22Rv1 (cell line): ENCODE results near the gene SPSB3.

Experiments used
- ZFX ChIP-seq: fragments of 450-650 bp; IDR thresholded peaks from 2 replicates; pipeline ENCODE4 v1.6.1; 2017; ENCODE audit warnings: antibody characterized with exemption, borderline replicate concordance
- TF ChIP-seq, protein P1 (sequence below): fragments of 450-650 bp; IDR thresholded peaks from 2 replicates; pipeline ENCODE4 v1.5.1; 2017; ENCODE audit warnings: mild to moderate bottlenecking

DNA sequence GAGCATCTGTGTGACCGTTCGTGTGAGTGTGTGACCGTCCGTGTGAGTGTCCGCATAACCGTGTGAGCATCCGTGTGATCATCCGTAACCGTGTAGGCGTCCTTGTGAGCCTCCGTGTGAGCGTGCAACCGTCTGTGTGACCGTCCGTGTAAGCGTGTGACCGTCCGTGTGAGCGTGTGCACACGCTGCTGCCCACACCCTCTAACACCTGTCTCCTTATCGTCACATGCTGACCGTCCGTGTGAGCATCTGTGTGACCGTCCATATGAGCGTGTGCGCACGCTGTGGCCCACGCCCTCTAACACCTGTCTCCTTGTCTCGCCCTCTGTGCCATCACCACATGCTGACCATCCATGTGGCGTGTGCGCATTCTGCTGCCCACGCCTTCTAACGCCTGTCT lies 42.1 kb downstream of the SPSB3 start:
- TF ChIP-seq, protein P1, sequence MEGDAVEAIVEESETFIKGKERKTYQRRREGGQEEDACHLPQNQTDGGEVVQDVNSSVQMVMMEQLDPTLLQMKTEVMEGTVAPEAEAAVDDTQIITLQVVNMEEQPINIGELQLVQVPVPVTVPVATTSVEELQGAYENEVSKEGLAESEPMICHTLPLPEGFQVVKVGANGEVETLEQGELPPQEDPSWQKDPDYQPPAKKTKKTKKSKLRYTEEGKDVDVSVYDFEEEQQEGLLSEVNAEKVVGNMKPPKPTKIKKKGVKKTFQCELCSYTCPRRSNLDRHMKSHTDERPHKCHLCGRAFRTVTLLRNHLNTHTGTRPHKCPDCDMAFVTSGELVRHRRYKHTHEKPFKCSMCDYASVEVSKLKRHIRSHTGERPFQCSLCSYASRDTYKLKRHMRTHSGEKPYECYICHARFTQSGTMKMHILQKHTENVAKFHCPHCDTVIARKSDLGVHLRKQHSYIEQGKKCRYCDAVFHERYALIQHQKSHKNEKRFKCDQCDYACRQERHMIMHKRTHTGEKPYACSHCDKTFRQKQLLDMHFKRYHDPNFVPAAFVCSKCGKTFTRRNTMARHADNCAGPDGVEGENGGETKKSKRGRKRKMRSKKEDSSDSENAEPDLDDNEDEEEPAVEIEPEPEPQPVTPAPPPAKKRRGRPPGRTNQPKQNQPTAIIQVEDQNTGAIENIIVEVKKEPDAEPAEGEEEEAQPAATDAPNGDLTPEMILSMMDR, result no peak
- TF ChIP-seq ZFX, result no peak
